Measurements from ENCODE around the gene SYCP3.
A peak's percentile ranks its signal among the peaks of the same experiment; 100 is the strongest.

SYCP3 gene

GRCh38 chr12:101738920-101739665 is at the start of gene SYCP3:
Gene SYCP3 (minus strand): TSS chr12:101739462. CDS start chr12:101737935, 1,527 bp downstream.
- no peak for FAIRE-seq

- FAIRE-seq, result no peak
Observed at GRCh38 chr12:101785671-101786070, 46.4 kb upstream of the SYCP3 start.

GRCh38 chr12:101784376-101784775 is 45.1 kb upstream of the SYCP3 start:
- FAIRE-seq, result no peak

- no peak for FAIRE-seq
Observed at GRCh38 chr12:101783838-101784237, 44.6 kb upstream of the SYCP3 start.

GRCh38 chr12:101783150-101783549 is 43.9 kb upstream of the SYCP3 start:
- no peak for FAIRE-seq

GRCh38 chr12:101782273-101782731 is 43.0 kb upstream of the SYCP3 start:
- no peak for FAIRE-seq

GRCh38 chr12:101781834-101782233 is 42.6 kb upstream of the SYCP3 start:
- no peak for FAIRE-seq

- no peak for FAIRE-seq
Observed at GRCh38 chr12:101780599-101780998, 41.3 kb upstream of the SYCP3 start.

- no peak for FAIRE-seq
Observed at GRCh38 chr12:101779626-101780025, 40.4 kb upstream of the SYCP3 start.

- FAIRE-seq, result no peak
Observed at GRCh38 chr12:101779200-101779599, 39.9 kb upstream of the SYCP3 start.

GRCh38 chr12:101777978-101778377 is 38.7 kb upstream of the SYCP3 start:
- FAIRE-seq, result no peak

GRCh38 chr12:101777485-101777884 is 38.2 kb upstream of the SYCP3 start:
- FAIRE-seq, result no peak

GRCh38 chr12:101775816-101776215 is 36.6 kb upstream of the SYCP3 start:
- FAIRE-seq, result no peak

- peak; percentile 81 for FAIRE-seq
Observed at GRCh38 chr12:101773650-101774162, 34.4 kb upstream of the SYCP3 start.

- no peak for FAIRE-seq
Observed at GRCh38 chr12:101772012-101772775, 32.9 kb upstream of the SYCP3 start.

GRCh38 chr12:101769865-101770264 is 30.6 kb upstream of the SYCP3 start:
- FAIRE-seq, result no peak

- FAIRE-seq, result no peak
Observed at GRCh38 chr12:101768781-101769180, 29.5 kb upstream of the SYCP3 start.

GRCh38 chr12:101767537-101767936 is 28.3 kb upstream of the SYCP3 start:
- FAIRE-seq, result no peak

- FAIRE-seq, result no peak
Observed at GRCh38 chr12:101764051-101764792, 25.0 kb upstream of the SYCP3 start.

- no peak for FAIRE-seq
Observed at GRCh38 chr12:101763246-101763931, 24.1 kb upstream of the SYCP3 start.

GRCh38 chr12:101761781-101762180 is 22.5 kb upstream of the SYCP3 start:
- no peak for FAIRE-seq

- no peak for FAIRE-seq
Observed at GRCh38 chr12:101761350-101761749, 22.1 kb upstream of the SYCP3 start.

Data from islet of Langerhans (tissue), 1 donor.